Erythroblast (primary cell): ENCODE data around the gene MAL.

Source experiments
- DNase-seq, 2 experiments: peaks; one replicate each; lab custom pipeline; 2025; lab: John Stamatoyannopoulos, UW
- GATA1 ChIP-seq: IDR thresholded peaks from 2 replicates; pipeline ENCODE4 v1.6.1; 2011; ENCODE audit warnings: low read depth, mild to moderate bottlenecking, control low read depth, low read length, moderate library complexity
- POLR2A ChIP-seq: IDR thresholded peaks from 2 replicates; pipeline ENCODE4 v1.6.1; 2011; ENCODE audit warnings: mild to moderate bottlenecking, low read length

Gene MAL

DNA sequence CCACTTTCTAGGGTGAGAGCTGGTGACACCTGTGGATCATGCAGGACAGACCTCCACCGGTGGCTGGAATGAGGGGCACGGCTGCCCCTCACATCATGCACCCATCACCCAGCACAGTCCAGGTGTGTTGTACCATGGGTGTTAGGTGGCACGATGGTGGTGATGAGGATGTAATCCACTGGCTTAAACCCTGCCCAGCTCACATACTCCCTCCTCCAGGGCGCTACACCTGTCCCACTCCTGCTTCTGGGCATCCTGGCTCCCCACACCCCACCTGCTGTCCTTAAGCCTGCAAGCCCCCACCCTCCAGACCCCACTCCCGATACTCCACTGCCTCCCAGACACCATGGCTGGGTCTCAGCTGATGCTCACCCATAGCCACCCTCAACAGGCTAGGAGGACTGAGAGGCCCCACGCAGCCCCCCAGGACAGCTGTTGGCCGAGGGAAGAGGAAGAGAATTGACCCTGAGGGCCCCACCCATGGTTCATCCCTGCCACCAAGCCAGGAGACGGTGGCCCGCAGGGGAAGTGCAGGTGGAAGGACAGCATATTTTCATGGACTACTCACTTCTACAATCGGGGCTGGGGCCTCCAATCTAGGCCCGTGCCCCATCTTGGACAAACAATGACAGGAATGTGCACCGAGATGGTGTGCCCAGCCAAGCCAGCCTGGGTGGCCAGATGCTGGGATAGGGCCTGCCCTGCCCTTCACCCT lies 34.3 kb downstream of the MAL start:
- DNase-seq = no peak
- TF ChIP-seq GATA1 (no peak), POLR2A (no peak)

DNA sequence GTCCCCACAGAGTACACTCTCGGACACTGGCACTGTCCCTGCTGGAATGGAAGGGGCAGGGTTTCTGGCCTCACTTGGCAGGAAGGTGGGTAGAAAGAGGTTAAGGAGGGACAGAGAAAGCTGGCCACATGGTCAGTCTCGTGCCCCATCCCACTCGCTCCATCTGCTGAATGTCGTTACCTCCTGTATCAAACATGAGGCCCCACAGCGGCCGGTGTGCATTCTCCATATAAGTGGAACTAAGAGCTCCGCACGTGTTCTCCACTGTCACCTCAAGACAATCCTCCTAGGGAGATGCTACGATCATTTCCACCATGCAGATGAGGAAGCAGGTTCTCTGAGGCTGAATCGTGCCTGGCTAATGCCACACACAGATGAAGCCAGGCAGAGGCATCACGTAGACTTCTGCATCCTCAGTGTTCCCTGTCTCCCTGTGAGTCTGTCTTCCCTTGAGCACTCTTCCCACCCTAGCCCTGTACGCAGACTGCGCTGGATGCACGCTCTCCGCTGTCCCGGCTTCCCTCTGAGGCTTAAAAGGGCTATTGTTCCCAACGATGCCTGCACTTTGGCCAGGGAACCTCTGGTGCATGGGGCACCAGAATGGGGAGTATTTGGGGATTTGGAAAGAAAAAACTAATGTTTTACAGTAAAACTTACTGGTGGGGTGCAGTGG lies 35.1 kb downstream of the MAL start:
- DNase-seq = no peak
- no peak for TF ChIP-seq GATA1
- TF ChIP-seq POLR2A = no peak

DNA sequence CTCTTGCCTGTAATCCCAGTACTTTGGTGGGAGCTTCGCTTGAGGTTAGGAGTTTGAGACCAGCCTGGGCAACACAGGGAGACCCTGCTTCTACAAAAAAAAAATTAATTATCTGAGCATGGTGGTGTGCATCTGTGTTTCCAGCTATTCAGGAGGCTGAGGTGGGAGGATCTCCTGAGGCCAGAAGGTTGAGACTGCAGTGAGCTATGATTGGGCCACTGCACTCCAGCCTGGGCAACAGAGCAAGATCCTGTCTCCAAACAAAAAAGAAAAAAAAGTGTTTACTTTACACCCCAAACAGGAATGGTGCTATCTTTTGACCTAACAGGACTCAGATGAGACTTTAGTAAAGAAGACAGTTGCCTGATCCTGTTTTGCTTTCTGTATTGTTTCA lies 35.6 kb downstream of the MAL start:
- no peak for DNase-seq
- TF ChIP-seq POLR2A (no peak), GATA1 (no peak)

DNA sequence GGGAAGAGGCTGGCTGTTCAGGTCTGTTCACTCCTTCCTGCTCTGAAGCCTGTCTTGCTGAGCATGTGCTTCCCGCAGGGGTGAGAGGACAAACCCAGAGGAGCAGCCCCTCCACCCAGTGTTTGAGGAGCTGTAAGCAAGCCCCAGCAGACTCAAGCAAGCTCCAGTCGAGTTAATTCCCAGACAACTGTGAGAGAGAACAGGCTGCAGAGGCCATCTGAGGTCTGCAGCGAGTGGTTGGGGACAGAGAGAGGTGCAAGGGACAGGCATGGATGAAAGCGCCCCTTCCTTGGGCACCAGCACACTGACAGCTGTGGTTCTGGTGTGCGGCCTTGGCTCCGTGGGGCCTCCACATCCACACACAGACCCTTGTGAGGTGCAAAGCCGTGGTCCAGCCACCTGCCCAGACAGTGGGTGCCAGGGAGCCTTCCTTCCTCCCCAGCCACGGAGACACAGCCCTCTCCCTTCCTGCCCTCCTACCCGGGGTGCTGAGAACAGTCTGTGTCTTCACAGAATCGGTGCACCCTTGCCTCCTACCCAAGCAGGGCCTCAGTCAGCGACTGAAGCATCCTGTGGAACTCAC lies 36.2 kb downstream of the MAL start:
- no peak for DNase-seq
- TF ChIP-seq GATA1 (no peak), POLR2A (no peak)

DNA sequence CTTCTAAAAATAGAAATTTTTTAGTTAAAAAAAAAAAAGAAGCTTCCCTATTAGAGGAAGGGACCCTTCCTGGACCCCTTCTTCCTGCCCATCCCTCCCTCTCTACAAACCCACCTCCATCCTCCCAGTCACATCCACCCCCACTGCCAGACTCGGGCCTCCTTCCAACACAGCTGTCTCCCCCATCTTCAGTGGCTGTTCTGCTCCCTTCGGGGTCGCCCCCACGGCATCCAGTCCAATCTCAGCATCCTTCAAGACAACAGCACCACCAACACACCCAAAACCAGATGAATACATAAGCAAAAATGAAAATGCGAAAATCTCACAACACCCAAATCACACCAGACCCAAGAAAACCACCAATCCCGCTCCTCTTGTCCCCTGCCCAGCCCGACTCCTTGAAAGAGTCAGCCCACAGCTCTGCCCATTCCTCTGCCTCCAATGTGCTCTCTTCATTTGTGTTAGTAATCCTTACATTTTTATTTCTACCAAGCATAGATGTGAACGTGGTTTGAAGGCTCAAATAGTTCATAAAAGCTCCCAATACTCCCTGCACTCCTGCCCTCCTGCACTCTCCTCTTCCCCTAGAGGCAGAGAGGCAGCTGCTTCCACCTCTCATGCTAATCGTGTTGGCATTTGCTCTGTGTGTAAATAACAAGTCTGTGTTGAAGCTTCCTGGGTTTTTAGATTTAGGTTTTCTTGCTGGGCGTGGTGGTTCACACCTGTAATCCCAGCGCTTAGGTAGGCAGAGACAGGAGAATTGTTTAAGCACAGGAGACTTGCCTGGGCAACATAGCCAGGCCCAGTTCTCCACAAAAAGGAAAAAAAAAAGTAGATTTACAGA lies 37.0 kb downstream of the MAL start:
- DNase-seq = no peak
- TF ChIP-seq POLR2A = no peak
- TF ChIP-seq GATA1 = no peak

DNA sequence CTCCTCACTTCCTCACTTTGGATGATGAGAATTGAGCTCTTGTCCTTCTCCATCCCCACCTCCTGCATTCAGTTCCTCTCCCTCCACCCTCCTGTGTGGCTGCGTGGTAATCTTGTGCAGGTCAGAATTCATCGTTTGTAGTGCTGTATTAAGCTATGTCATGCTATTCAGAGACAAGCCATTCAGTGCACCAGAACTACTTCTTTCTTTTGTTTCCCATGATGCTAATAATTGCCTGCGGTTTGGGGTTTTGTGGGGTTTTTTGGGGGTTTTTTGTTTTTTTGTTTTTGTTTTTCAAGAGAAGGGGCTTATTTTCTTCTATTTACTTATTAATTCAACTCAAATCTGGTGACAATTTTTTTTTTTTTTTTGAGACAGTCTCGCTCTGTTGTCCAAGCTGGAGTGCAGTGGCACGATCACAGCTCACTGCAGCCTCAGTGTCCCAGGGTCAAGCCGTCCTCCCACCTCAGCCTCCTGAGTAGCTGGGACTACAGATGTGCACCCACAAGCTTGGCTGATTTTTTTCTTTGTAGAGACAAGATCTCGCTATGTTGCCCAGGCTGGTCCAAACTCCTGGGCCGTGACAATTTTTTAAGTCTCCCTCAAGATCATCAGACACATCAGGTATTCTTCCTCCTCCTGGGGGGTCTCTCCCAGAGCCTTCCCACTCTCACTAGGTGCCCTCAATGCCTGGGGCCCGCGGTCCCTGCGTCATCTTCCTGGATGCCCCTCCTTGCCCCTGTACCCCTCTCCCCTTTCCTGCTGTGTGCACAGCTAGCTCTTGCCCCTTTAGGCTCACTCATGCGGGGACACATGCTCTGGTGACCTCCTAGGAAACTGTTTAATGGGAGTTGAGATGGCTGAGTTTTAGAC lies 37.8 kb downstream of the MAL start:
- TF ChIP-seq GATA1 = no peak
- no peak for DNase-seq

DNA sequence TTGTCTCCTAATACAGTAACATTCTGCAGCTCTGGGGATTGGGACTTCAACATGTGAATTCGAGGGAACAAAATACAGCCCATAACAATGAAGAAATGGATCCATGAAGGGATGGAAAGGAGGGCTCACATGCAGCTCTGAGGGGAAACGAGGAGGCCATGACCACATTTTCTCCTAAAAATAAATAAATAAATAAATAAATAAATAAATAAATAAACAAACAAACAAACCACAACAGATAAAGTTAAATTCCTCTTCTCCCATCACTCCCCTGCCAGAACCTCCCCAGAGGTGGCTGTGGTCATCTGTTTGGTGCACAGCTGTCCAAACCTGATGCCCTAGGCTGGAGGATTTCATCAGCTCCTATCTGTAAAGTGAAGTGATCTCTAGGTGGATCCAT lies 42.7 kb downstream of the MAL start:
- DNase-seq = no peak
- TF ChIP-seq POLR2A (no peak), GATA1 (no peak)

DNA sequence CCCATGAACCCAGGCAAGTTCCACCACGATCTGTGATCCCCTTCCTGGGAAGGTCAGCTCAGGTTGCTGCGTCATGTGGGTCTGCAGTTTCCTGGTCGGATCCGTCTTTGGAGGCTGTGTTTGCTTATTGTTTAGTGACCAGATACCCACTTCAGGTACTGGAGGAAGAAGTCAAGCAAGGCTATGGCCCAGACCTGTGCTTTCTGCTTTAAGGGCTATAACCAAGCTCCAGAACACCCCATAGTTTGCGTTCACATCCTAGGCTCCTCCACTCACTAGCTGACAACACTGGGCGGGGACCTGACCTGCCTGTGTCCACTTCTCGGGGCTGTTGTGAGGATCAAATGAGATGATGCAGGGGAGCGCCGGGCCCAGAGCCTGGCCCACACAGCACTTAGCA lies 44.0 kb downstream of the MAL start:
- DNase-seq = no peak
- TF ChIP-seq POLR2A (no peak), GATA1 (no peak)

DNA sequence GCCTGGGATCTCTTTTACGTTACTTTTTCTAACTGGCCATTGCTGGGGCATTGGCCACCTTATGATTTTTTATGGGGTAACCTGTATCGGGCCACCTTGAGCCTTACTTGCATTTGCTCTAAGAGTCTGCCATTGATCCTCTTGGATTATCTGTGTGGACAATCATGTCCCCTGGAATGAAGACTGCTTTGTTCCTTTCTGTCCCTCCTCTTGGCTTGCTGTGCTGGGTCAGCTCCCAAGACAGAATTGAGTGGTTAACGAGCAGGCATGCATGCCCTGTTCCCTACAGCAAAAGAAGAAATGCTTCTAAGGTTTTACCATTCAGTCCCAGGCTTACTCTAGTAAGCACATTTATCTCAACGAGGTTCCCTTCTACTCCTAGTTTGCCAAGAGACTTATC lies 46.3 kb downstream of the MAL start:
- TF ChIP-seq POLR2A (no peak), GATA1 (no peak)
- DNase-seq = no peak

DNA sequence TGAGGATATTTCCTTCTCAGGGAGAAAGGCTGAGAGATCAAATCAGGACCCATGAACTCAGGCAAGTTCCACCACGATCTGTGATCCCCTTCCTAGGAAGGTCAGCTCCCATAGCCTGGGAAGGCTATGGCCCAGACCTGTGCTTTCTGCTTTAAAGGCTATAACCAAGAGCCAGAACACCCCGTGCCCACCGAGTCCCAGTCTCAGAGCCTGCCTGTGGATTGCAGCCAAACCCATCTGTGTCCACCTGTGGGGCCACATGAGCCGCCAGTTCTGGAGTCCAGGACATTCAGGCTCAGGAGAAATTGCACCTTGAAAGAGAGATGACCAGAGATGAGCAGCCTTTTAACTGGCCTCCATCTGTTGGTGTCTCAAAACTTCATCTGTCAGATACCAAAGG lies 46.9 kb downstream of the MAL start:
- no peak for DNase-seq
- TF ChIP-seq GATA1 (no peak), POLR2A (no peak)

DNA sequence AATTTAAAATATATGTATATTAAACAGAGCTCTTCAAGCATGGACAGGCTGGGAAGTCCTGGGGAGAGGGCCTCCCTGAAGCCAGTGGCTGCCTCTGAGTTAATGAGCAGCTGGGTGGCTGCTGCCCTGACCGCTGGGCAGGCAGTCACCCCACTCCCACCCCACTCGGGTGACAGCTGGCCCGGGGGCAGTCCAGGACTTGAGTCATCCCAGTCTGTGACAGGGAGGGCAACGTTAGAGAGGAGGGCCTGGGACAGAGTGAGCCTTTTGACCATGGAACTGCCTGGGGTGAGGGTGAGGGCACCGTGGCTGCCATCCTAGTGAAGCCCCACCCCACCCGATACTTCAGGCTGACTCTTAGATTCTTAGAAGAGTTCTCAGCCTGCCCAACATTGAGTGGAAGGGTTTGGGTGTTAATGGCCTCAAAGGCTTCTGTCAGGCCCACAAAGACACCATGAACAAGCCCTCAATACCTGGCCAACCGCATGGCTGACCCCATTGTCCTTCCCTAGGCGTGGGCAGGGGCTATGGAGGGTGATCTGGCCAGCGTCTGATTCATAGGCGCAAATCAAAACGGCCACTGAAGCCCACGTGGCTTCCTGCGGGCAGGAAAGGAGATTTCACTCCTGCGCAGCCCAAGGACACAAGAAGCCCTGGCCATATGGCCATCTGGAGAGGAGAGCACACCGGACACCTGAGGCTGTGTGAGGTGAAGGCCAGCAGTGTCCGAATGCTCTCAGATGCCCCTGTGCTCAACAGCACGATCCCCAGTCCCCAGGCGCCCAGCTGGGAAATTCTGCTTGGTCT lies 48.6 kb downstream of the MAL start:
- DNase-seq = no peak
- no peak for TF ChIP-seq GATA1
- TF ChIP-seq POLR2A = no peak

DNA sequence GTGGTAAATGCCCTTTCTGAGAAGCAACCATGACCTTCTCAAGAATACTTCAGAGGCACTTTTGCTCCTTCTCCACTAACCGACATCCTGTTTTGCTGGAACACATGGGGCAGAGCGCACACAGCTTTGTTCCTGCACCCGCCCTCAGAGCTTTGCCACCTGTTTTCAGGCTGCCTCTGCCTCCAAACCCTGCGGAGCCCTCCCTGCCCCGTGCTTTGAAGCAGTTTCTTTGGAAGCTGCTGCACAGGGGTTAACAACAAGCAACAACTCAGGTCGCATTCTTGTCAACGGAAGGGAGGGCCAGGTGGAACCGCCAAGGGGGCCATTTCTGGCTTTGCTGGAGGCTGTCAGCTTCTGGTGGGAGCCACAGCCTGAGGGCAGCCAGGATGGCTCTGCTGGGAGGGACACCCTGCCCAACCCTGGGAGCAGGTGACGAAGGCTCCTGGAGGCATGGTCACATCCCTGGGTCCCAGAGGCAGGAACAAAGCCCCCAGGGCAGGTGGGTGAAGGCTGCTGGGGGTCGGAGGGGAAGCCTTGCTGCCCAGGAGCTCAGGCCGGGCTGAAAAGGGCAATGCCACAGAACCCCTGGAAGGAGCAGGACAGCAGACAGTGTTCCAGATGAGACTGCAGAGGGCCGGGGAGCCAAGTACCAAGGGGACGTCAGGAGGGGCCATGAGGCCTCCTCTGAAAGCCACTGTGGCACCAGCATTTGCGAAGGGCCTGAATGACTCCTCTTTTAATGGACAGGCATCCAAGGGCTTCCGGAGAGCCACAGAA lies 49.3 kb downstream of the MAL start:
- no peak for DNase-seq
- TF ChIP-seq POLR2A (no peak), GATA1 (no peak)
